HL-60 (cell line): ENCODE measurements around the gene MSRB3.

Source experiments
- GABPA ChIP-seq: IDR thresholded peaks from 2 replicates; pipeline ENCODE4 v1.6.1; 2012; ENCODE audit warnings: low read depth
- POLR2AphosphoS5 ChIP-seq: IDR thresholded peaks from 2 replicates; pipeline ENCODE4 v1.6.1; 2012; ENCODE audit warnings: low read depth
- TF ChIP-seq, protein P1 (sequence below): IDR thresholded peaks from one replicate; pipeline ENCODE4 v1.5.1; 2011; ENCODE audit warnings: low read length, control low read depth, inconsistent platforms; ENCODE audit not compliant: insufficient read depth

DNA sequence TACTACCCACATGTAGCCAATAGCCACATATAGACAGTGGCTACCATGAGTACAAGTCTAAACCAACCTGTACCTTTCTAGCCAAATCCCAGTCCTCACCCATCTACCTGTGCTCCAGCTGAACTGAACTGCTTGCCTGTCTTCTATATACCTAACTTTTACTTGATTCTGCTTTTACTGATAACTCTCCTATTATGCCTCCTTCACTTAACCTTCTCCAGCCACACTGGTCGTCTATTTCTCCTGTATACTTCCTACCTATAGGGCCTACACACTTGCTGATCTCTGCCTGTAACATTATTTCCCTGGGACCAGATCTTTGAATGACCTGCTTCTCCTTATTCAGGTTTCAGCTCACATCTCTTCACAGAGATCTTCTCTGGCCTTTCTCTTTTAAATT lies 26.0 kb upstream of the MSRB3 start:
- TF ChIP-seq, protein P1, sequence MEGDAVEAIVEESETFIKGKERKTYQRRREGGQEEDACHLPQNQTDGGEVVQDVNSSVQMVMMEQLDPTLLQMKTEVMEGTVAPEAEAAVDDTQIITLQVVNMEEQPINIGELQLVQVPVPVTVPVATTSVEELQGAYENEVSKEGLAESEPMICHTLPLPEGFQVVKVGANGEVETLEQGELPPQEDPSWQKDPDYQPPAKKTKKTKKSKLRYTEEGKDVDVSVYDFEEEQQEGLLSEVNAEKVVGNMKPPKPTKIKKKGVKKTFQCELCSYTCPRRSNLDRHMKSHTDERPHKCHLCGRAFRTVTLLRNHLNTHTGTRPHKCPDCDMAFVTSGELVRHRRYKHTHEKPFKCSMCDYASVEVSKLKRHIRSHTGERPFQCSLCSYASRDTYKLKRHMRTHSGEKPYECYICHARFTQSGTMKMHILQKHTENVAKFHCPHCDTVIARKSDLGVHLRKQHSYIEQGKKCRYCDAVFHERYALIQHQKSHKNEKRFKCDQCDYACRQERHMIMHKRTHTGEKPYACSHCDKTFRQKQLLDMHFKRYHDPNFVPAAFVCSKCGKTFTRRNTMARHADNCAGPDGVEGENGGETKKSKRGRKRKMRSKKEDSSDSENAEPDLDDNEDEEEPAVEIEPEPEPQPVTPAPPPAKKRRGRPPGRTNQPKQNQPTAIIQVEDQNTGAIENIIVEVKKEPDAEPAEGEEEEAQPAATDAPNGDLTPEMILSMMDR, result no peak
- TF ChIP-seq GABPA (no peak), POLR2AphosphoS5 (no peak)
